NCI-H524 treated with DMSO at 0.1 percent for 48 hours (cell line): ENCODE data around the gene RGS6.

Source experiments
- DNase-seq: peaks from one replicate; lab custom pipeline; 2025; lab: John Stamatoyannopoulos, UW

The RGS6 gene

DNA sequence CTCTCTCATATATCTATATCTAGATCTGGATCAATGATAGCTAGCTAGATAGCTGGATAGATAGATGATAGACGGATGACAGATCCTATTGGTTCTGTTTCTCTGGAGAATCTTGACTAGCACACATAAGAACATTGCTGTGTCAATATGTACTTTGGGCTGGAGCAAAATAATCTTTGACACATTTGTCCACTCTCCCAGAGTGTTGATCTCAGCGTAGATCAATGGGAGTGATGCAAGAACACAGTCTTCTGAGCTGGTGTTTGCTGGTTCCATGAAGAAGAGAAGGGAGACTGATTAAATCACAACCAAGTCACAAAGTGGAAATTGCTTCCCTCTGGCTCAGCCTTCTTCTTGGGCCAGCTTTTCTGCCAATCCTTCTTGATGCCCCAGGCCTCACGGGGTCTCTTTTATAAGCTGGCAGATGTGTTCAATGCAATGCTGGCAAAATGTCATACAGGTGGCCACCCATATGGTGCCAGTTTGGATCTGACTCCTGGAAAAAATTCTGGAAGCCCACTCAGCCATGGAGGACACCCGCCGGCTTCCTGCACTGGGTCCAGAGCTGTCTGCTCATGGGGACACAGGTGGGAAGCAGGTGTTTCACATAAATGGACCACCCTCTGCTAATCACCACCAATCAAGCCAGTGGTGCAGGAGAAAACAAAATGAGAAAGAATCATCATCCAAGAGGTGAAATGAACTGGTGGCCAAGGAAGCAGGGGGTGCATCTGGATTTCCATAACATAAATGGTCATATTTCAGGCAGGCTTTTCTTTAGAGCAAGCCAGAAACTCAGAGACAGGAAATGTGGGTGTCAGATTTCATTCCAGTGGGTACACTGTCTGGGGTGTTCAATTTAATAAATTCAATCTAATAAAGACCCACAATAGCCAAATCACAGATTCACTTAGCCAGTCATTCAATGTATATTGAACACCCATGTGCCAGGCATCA, 651.4 kb downstream of the RGS6 start:
- no peak for DNase-seq

DNA sequence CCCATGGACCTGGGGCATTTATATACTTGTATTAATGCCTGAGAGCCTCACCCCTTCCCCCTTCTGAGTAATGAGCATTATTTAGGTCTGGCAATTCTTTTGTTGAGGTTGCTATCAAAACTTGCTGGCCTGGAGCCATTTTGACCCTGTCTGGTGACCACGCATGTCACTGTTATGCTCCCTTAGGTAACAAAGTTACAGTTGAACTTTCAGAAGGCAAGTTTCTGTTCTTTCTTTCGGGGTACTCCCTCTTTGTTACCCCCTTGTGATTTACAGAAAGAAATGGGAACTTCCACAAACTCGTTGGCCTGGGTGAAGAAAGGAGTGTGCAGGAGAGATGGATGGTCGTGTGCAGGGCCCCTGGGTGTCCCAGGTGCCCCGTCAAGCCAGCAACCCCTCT, 656.3 kb downstream of the RGS6 start:
- DNase-seq: no peak

GRCh38 chr14:72589652-72590051, 657.4 kb downstream of the RGS6 start:
- DNase-seq: no peak

GRCh38 chr14:72590577-72590976, 658.3 kb downstream of the RGS6 start:
- no peak for DNase-seq

DNA sequence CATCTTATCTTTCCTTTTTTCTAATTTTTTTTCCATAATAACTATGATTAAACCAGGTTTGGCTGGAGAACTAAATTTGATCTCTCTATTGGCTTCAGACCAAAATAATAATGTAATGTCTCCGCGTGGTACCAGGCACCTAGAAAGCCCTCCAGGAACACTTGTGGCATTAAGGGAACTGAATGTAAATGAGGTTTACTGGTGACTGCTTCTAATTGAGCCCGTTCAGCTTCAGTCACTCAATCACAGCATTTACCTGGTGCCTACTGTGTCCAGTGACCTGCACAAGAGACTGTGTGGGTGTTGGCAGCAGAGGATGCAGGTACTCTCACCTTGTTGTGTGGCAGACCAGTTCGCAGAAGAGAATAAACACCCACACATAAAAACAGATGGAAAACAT, 659.2 kb downstream of the RGS6 start:
- DNase-seq: no peak

DNA sequence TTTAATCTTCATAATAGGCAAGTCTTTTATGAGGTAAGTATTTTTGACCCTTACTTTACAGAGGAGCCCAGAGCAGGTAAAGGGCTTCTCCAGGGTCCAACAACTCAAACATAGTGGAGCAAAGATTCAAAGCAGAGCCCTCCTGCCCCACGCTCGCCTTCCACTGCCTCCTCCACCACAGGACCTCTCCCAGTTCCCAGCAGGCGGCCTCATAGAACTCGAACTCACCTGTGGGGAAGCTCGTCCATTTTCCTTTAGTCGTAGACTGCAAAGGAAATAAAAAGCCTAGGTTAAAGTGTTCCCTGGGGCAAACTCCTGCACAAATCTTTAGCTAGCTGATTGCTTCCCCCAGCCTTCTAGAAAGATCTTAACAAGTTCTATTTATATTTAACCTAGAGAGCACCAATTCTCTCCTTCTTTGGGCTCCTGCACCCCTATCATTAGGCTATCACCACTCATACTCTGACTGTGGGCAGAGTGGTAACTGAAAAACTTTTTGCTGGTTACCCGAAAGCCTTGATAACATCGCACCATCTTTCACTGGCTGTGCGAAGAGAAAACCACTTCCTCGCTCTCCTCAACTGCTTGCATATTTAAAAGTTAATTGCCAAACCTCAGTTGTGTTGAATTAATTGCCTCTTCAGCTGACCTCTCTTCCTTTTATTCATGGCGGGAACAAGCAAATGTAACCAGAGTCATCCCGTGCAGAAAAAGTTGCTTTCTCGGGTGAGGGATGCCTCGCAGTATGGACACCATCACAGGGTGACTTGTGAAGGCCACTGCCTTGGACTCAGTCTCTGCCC, 662.1 kb downstream of the RGS6 start:
- DNase-seq: no peak

DNA sequence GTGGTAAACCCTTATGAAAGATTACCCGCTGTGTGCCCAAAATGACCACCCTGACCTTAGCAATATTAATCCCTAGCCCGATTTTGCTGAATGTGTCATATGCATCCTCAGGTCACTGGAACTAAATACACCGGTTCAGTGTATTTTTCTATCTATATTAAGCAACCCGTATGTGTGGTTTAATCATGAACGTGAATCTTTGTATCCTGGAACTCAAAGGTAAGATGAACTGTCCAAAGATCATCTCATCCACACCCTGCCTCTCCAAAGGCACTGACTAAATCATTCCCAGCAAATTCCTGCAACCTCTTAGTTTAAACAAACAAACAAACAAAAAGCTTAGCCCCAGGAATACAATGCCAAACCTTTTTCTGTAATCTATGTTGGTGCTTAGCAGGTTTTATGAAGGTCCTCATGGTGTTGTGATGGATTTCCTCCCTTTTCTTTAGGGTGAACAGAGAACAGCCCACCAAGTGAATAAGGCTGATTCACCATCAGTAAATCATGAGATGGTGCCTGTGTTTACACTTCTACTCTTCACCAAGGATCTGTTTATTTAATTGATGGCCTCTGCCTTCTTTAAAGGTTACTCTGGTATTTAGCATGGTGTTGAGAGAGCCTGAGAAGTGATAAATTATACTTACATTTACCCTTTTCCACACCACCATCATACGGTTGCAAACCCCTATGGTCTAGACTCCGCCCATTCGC, 663.1 kb downstream of the RGS6 start:
- DNase-seq: no peak

DNA sequence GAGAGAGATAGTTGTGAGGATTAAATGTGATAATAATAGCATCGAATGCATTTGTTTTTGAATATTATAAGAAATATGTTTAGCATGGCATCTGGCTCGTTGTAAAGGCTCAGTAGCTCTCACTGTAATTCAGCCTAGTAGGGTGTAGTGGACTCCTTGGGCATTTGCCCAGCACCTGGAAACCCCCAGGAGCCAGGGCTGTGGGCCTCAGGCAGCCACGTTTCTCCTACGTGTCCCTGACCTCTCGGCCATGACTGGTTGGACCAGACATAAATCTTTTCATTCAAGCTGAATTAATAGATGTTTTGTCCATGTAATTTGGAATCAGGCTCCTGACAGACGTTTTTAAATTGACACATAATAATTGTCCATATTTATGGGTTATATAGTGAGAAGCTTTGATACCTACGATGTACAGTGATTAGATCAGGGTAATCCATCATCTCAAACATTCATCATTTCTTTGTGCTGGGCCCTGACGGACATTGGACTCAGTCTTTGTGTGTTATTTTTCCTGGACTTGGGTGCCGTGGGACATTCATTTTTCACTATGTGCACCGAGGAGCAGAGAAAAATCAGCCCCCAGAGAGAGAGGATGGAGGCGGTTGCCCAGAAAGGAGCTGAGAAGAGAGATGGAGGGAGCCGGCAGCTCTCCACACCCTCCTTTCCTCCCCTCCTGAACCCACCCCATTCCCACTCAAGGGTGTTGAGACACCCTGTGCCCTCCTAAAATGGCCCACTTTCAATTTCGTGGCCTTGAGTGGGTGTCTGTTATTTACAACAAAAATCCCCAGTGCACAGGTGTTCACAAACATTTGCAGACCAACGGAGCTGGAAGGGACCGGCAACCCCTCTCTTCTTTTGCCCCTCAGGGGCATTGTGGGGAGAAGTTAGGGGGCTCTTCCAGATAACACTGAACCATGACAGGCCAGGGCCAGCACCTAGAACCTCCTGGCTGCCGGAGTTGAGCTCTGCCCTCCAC, 665.3 kb downstream of the RGS6 start:
- DNase-seq: no peak

GRCh38 chr14:72598306-72598705, 666.1 kb downstream of the RGS6 start:
- no peak for DNase-seq

GRCh38 chr14:72599579-72600470, 667.6 kb downstream of the RGS6 start:
- DNase-seq: no peak

DNA sequence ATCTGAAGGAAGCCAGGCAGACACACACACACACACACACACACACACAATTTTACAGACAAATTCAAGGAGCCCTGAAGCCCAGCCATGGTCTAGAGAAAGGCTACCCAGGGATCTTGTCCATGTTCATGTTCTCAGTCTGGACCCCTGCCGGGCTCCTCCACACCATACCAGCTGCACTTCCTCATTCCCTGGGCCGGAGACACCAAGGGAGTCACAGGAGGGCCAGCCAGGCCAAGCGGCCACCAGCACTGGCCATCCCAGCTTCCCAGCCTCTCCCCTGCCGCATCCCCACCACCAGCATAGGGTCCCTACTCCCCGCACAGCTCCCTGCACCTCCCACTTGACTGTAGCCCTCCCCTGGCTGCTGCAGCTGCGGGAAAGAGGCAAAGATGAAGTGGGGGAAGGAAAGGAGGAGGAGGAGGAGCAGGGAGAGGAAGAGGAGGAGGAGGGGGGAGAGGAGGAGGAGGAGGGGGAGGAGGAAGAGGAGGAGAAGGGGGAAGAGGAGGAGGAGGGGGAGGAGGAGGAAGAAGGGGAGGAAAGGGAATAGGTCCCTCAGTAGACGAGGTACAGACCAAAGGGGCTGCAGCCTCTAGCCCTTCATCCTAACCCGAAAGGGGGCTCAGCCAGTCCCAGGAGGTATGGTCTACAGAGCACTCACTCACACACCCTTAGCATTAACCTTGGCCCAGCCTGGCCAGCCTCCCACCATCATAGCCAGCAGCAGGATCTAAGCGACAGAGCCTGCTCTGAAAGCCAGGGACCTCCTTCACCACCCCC, 668.5 kb downstream of the RGS6 start:
- no peak for DNase-seq

GRCh38 chr14:72603639-72604038, 671.4 kb downstream of the RGS6 start:
- no peak for DNase-seq

GRCh38 chr14:72604133-72604532, 671.9 kb downstream of the RGS6 start:
- DNase-seq: no peak

DNA sequence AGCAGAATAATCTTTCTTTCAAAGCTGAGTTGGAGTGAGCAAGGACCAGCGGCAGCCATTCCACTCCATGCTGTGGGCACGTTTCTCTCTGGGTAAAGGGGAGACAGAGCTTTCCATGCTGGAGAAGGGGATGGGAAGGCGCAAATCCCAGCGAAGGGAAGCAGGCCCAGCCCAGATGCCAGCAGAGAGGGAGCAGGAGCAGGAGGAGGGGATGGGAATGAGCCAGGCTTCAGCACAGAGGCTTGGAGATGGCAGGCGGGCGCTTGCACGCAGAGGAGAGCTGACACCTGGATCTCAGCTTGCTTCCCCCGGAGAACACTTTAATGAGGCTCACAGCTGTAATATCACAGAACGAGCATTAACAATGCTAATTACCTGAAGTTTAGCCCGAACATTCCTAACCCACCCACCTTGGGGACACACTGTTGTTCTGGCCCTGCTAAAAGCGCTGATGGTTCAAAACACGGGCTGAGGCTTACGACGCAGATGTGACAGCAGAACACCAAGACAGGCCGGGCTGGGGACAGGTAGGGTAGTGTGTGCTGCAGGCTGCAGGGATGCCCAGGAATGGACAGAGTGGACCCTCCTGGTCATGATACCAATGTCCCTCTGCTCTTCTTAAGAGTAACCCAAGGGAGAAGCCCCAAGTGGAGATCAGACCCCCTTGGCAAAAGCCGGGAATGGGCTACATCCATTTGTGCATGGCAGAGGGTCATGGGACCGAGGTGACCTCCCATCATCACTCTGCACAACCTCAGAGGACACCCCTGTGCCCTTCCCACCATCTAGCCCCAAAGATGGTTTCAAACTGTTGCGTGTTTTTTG, 673.1 kb downstream of the RGS6 start:
- peak; percentile 63 for DNase-seq

DNA sequence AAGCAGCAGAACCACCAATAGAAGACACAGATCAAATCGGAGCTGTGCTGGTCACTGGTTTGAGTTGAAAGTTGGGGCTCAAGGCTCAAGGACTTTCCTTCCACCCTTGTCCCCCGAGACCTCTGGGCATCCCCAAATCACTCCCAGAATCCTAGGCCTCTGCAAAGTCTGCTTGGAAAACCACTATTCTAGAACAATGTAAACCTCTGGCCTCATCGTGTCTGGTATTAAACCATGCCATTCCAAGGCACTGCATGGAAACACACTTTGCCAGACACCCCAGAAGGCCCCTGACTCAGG, 673.6 kb downstream of the RGS6 start:
- DNase-seq: no peak

- DNase-seq: peak; percentile 8
Observed at GRCh38 chr14:72606879-72607278, 674.6 kb downstream of the RGS6 start.

DNA sequence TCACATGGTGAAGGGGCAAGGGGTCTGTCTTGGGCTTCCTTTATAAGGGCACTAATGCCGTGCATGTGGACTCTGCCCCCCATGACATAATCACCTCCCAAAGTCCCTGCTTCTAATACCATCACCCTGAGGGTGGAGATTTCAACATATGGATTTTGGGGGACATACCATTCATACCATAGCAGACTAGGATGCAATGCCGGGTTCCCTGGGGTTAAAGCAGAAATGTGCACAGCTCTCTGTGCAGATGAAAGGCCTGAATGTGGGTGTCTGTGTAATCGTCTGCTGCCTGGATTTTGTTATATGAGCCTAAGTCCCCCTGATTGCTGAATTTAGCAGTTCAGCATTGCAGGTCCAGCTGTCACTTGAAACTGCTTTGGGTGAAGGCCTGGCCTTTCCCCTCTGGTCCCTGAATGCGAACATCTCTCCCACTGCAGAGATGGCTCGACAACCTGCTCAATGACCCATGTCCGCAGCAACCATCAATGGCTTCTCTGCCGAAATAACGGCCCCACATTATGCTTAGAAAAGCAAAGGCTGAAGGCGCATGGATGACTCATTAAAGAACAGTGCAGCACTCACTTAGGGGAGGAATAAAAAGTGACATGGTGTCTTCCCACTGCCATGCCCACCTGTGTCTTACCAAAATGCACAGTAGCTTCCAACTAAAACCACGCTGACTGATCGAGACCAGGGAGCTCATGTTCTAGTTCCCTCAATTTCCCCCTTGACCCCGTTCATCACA, 675.3 kb downstream of the RGS6 start:
- DNase-seq: peak; percentile 92
